Right ventricle myocardium inferior (tissue), 1 donor: ENCODE results near the gene MROH8. TPM values are rescaled to one million over a fixed set of nuclear protein-coding genes. Genes with fewer than 3 reads are reported as not detected.

Experiments
- total RNA-seq: library from RNA; stranded (reverse); fragmentation: NEBNext Ultra II Directional; extraction: Animal tissue kit (Norgen Biotek cat#: 25700); gene quantifications from one replicate; pipeline ENCODE4 v1.2.1, GENCODE V29; 2021
- donor health status: DM: no; HTN: yes; CAD: no; lungs with severe emphysema.

The MROH8 gene
- total RNA-seq, 1 donor from 2014 or later = 3.7 TPM

Other genes starting within 250 kb of the MROH8 start
- 52.2 TPM for gene SAMHD1, start 227.8 kb downstream of the MROH8 start, total RNA-seq
- 5.3 TPM for gene RBL1, start 83.6 kb downstream of the MROH8 start, total RNA-seq
- 100 TPM for gene RPN2, start 218 bp downstream of the MROH8 start, total RNA-seq
- not detected for gene GHRH, start 82.3 kb upstream of the MROH8 start, total RNA-seq
- 20.7 TPM for gene MANBAL, start 110.1 kb upstream of the MROH8 start, total RNA-seq
- gene SRC, start 166.6 kb upstream of the MROH8 start, total RNA-seq = 6.0 TPM